NB4 (cell line): ENCODE measurements around the gene PARP12.

ENCODE experiments used
- DNase-seq: peaks from one replicate; pipeline ENCODE4 v3.0.0; 2010; ENCODE audit warnings: low read depth
- H3K4me3 ChIP-seq: one replicate; pipeline ENCODE4 v1.5.1; 2011; ENCODE audit warnings: mild to moderate bottlenecking, low read depth, low read length, moderate library complexity
- MYC ChIP-seq: IDR thresholded peaks from 2 replicates; pipeline ENCODE4 v1.6.1; 2011; ENCODE audit warnings: low read depth, low read length
- POLR2A ChIP-seq: IDR thresholded peaks from 2 replicates; pipeline ENCODE4 v1.6.1; 2011; ENCODE audit warnings: mild to moderate bottlenecking; ENCODE audit not compliant: insufficient read length; ENCODE audit errors: extremely low read depth
- TF ChIP-seq, protein P1 (sequence below): IDR thresholded peaks from one replicate; pipeline ENCODE4 v1.5.1; 2012; ENCODE audit warnings: low read depth, low read length
- TF ChIP-seq, protein P2 (sequence below): IDR thresholded peaks from 2 replicates; pipeline ENCODE4 v1.6.1; 2011; ENCODE audit warnings: low read depth, low read length

PARP12 gene

DNA sequence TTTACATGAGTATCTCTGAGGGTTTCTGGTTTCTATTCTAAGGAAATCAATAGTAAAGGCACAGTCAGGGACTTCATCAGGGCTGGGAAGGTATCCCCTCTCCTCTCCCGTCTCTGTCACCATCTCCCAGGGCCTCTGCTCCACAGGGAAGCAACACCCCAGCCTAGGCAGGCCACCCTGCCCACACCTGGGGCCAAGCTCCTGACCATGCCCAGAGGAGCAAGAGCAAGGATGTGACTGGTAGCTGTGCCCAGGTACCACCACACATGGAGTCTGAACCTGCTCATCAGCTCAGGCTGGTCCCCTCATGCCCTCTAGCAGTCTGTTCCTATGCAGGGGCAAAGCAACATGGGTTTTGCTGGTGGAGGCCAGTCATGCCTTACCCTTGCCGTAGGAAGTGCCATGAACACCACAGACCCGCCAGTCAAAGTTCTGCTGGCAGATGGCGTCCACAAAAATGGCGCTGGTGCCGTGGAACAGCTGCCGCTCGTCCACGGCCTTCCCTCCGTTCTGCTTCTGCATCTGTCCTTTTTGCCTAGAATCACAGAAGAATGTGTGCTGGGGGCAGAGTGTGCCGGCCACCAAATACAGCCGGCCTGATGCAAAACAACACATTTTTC is 36.8 kb downstream of the PARP12 start:
- no peak for DNase-seq
- TF ChIP-seq, protein P1, sequence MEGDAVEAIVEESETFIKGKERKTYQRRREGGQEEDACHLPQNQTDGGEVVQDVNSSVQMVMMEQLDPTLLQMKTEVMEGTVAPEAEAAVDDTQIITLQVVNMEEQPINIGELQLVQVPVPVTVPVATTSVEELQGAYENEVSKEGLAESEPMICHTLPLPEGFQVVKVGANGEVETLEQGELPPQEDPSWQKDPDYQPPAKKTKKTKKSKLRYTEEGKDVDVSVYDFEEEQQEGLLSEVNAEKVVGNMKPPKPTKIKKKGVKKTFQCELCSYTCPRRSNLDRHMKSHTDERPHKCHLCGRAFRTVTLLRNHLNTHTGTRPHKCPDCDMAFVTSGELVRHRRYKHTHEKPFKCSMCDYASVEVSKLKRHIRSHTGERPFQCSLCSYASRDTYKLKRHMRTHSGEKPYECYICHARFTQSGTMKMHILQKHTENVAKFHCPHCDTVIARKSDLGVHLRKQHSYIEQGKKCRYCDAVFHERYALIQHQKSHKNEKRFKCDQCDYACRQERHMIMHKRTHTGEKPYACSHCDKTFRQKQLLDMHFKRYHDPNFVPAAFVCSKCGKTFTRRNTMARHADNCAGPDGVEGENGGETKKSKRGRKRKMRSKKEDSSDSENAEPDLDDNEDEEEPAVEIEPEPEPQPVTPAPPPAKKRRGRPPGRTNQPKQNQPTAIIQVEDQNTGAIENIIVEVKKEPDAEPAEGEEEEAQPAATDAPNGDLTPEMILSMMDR, result no peak
- TF ChIP-seq MYC (no peak), POLR2A (no peak)
- TF ChIP-seq, protein P2, sequence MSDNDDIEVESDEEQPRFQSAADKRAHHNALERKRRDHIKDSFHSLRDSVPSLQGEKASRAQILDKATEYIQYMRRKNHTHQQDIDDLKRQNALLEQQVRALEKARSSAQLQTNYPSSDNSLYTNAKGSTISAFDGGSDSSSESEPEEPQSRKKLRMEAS, result no peak
- no peak overlapping the region for H3K4me3 ChIP-seq

DNA sequence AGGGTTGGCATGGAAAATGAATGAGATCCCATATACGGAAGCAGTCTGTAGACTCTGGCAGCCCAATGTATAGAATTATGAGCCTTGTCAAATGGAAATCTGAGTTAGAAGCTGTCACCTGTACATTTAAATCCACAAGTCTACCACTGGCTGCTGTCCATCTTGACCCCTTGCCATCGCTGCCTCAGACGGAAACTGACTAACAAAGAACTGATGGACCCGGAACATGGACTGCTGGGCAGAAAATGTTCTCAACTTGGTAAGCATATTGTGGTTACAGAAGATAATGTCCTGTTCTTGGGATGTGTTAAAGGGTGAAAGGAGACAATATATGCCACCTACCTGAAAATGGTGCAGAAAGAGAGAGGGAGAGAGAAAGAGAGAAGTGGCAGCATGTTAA is 37.5 kb downstream of the PARP12 start:
- no peak overlapping the region for H3K4me3 ChIP-seq
- no peak for DNase-seq
- TF ChIP-seq, protein P1, result no peak
- TF ChIP-seq, protein P2, result no peak
- TF ChIP-seq POLR2A (no peak), MYC (no peak)

DNA sequence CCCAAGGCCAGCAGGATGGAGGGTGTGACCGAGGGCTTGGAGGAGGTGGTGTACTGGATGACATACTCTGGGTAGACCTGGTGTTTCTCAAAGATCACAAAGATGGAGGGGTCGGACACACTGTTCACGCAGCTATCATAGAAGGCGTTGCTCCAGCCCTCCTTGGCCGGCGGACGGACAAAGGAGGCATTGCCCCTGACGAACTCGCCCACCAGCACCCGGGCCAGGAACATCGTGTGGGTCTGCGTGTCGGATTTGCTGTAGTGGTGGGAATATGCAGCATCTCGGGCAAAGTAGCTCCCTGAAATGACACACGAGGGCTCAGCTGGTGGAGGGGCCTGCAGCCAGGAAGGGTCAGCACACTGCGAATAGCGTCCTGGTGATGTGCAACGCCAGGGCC is 38.2 kb downstream of the PARP12 start:
- DNase-seq, result no peak
- no peak for TF ChIP-seq POLR2A
- TF ChIP-seq, protein P1, result no peak
- TF ChIP-seq, protein P2, result no peak
- no peak for TF ChIP-seq MYC

DNA sequence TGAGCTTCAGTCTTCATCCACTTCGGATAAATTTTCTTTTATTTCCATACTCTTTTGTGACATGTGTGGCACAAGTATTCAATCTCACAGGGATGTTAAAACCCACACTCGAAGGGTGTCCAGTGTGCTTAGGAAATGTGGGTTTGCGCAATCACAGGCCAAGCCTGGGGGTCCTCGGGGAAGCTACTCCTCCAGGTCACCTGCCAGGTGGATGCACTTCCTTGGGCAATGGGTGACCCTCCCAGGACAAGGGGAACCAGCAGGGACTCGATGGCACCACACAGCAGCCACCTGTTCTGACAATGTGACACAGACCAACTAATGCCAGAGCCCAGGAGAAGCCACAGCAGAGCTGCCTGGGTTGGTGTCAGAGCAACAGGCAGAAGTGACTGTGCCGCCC is 39.0 kb downstream of the PARP12 start:
- no peak overlapping the region for H3K4me3 ChIP-seq
- DNase-seq, result no peak
- TF ChIP-seq, protein P1, result no peak
- TF ChIP-seq, protein P2, result no peak
- TF ChIP-seq MYC, result no peak
- no peak for TF ChIP-seq POLR2A

More for the DNA sequence above, 38.2 kb downstream of the PARP12 start:
- H3K4me3 ChIP-seq, result no peak overlapping the region

DNA sequence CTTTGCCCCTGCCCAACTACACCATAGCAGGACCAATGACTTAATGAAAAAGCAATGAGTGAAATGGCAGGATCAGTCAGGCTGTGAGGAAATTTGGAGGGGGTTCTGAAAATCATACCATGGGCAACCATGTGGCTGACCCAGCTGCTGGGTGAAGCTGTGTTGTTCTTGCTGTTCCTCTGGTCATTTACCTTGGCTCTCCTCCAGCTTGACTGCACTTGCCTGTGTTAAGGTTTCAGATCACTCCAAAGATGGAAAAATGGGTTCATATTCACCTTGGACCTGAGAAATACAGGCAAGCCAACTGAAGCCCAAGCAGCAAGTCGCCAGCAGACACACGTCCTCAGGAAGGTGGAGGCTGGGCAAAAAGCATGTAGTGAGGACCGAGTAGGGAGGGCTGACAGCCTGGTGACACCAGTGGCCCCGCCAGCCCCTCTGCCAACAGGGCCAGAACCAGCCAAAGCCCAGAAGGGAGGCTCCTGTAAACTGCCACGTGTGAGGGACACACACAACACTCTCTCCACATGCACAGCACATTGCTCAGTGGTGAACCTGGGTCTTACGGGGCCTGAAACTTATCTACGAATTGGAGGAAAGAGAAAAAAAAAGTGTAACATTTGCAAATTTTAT is 40.1 kb downstream of the PARP12 start:
- H3K4me3 ChIP-seq, result no peak overlapping the region
- DNase-seq, result no peak
- TF ChIP-seq, protein P2, result no peak
- TF ChIP-seq POLR2A (no peak), MYC (no peak)
- TF ChIP-seq, protein P1, result no peak
